ENCODE results near the gene CFAP58. TPM values are rescaled to one million over a fixed set of nuclear protein-coding genes. Genes with fewer than 3 reads are reported as not detected.

The CFAP58 gene
- total RNA-seq, 4 donors from 2014 or later = 0.13 to 0.41 (median 0.19) TPM; not detected in 1

- Histone ChIP-seq H3K4me1 (no peaks in the 10 kb centered on the region), H3K27me3 (peaks cover 0 to 23% (median 0%) of the 10 kb centered on the region in 4 donors), H3K36me3 (no peaks in the 10 kb centered on the region), H3K9me3 (no peaks in the 10 kb centered on the region), H3K4me3 (no peak overlapping the region), H3K27ac (no peak overlapping the region)
- no peak for TF ChIP-seq CTCF (IDR thresholded peaks at IDR 0.05)
- no peak for TF ChIP-seq POLR2A (IDR thresholded peaks at IDR 0.05)
- intact Hi-C loops (cut with DNase I) = no loop called here
- DNase-seq = no peak
- WGBS, 2 donors = 66 to 67% methylated on average over 8 of the region's 8 CpGs
These were observed 50.0 kb downstream of the CFAP58 start for GRCh38 chr10:104403636-104404035.

GRCh38 chr10:104406715-104407650 lies 53.4 kb downstream of the CFAP58 start:
- TF ChIP-seq CTCF (IDR thresholded peaks at IDR 0.05) (peak in 5 of 6 experiments; percentile 15 to 63 (median 24)), POLR2A (IDR thresholded peaks at IDR 0.05) (no peak)
- 13 to 26% methylated on average over 7 of the region's 7 CpGs for WGBS, 2 donors
- intact Hi-C loops (cut with DNase I) = no loop called here
- Histone ChIP-seq H3K27ac (no peak overlapping the region), H3K4me3 (no peak overlapping the region), H3K4me1 (no peaks in the 10 kb centered on the region), H3K9me3 (no peaks in the 10 kb centered on the region), H3K27me3 (peaks cover 0 to 28% (median 0%) of the 10 kb centered on the region in 4 donors), H3K36me3 (no peaks in the 10 kb centered on the region)
- DNase-seq = no peak

GRCh38 chr10:104413528-104413927 lies 59.9 kb downstream of the CFAP58 start:
- 70 to 78% methylated on average over 1 of the region's 1 CpG for WGBS, 2 donors
- intact Hi-C loops (cut with DNase I) = no loop called here
- peaks cover 0 to 4% (median 0%) of the 10 kb centered on the region in 4 donors for H3K27me3 ChIP-seq
- H3K4me1 ChIP-seq = no peaks in the 10 kb centered on the region
- DNase-seq = no peak
- no peaks in the 10 kb centered on the region for H3K9me3 ChIP-seq
- no peaks in the 10 kb centered on the region for H3K36me3 ChIP-seq
- TF ChIP-seq POLR2A (IDR thresholded peaks at IDR 0.05) = no peak
- no peak for TF ChIP-seq CTCF (IDR thresholded peaks at IDR 0.05)
- no peak overlapping the region for H3K4me3 ChIP-seq
- no peak overlapping the region for H3K27ac ChIP-seq

GRCh38 chr10:104415526-104416165 lies 62.0 kb downstream of the CFAP58 start:
- intact Hi-C loops (cut with DNase I) = no loop called here
- no peak for DNase-seq
- H3K27ac ChIP-seq = no peak overlapping the region
- H3K9me3 ChIP-seq = no peaks in the 10 kb centered on the region
- TF ChIP-seq CTCF (IDR thresholded peaks at IDR 0.05) (no peak), POLR2A (IDR thresholded peaks at IDR 0.05) (no peak)
- H3K4me3 ChIP-seq = no peak overlapping the region
- WGBS, 2 donors = 64 to 71% methylated on average over 5 to 7 of the region's 7 CpGs
- peaks cover 0 to 3% (median 0%) of the 10 kb centered on the region in 4 donors for H3K27me3 ChIP-seq
- no peaks in the 10 kb centered on the region for H3K36me3 ChIP-seq
- no peaks in the 10 kb centered on the region for H3K4me1 ChIP-seq

GRCh38 chr10:104416851-104417250 lies 63.2 kb downstream of the CFAP58 start:
- Histone ChIP-seq H3K4me1 (no peaks in the 10 kb centered on the region), H3K27me3 (no peaks in the 10 kb centered on the region), H3K9me3 (no peaks in the 10 kb centered on the region), H3K27ac (no peak overlapping the region), H3K36me3 (no peaks in the 10 kb centered on the region), H3K4me3 (no peak overlapping the region)
- no peak for TF ChIP-seq CTCF (IDR thresholded peaks at IDR 0.05)
- no peak for DNase-seq
- intact Hi-C loops (cut with DNase I) = no loop called here
- WGBS, 2 donors = 100% methylated on average over 1 of the region's 1 CpG; no CpG with 5 or more reads in 1 of the 2 donors
